Loucy (cell line): ENCODE results near the gene COL20A1.

Source experiments
- H2AFZ ChIP-seq: fragments of 200-600 bp; sonication (generic); 2 replicates; pipeline ENCODE4 v1.6.0; 2016; ENCODE audit warnings: antibody characterized with exemption, mild to moderate bottlenecking, low read length, moderate library complexity
- H3F3A ChIP-seq: fragments of 200-600 bp; 2 replicates; pipeline ENCODE4 v1.6.0; 2016; ENCODE audit warnings: antibody characterized with exemption, low read depth, mild to moderate bottlenecking
- H3K27me3 ChIP-seq: fragments of 200-600 bp; sonication (generic); 2 replicates; pipeline ENCODE4 v1.6.1; 2014; ENCODE audit warnings: low read length, mild to moderate bottlenecking; ENCODE audit not compliant: insufficient read depth, poor library complexity, severe bottlenecking
- H3K36me3 ChIP-seq: fragments of 200-600 bp; sonication (generic); 2 replicates; pipeline ENCODE4 v1.6.1; 2016; ENCODE audit warnings: low read length; ENCODE audit not compliant: insufficient read depth
- H3K4me1 ChIP-seq: fragments of 200-600 bp; sonication (generic); 2 replicates; pipeline ENCODE4 v1.5.1; 2014; ENCODE audit warnings: low read length, mild to moderate bottlenecking; ENCODE audit not compliant: insufficient read depth, poor library complexity, severe bottlenecking
- H3K4me2 ChIP-seq: fragments of 200-600 bp; sonication (generic); 2 replicates; pipeline ENCODE4 v1.6.0; 2014; ENCODE audit warnings: antibody characterized with exemption, low read length, low read depth, mild to moderate bottlenecking; ENCODE audit not compliant: poor library complexity, severe bottlenecking
- H3K4me3 ChIP-seq: fragments of 200-600 bp; sonication (generic); 2 replicates; pipeline ENCODE4 v1.5.1; 2014; ENCODE audit warnings: low read length, mild to moderate bottlenecking, mixed read lengths; ENCODE audit not compliant: poor library complexity, severe bottlenecking
- H3K79me2 ChIP-seq: fragments of 200-600 bp; sonication (generic); 2 replicates; pipeline ENCODE4 v1.6.1; 2014; ENCODE audit warnings: low read length; ENCODE audit not compliant: insufficient read depth
- H3K9ac ChIP-seq: fragments of 200-600 bp; sonication (generic); 2 replicates; pipeline ENCODE4 v1.6.0; 2014; ENCODE audit warnings: mild to moderate bottlenecking, low read depth, low read length, moderate library complexity; ENCODE audit not compliant: poor library complexity, severe bottlenecking
- H3K9me2 ChIP-seq: fragments of 200-600 bp; sonication (generic); replicated peaks from 2 replicates; pipeline ENCODE4 v1.6.1; 2016; ENCODE audit warnings: low read depth, low read length, mixed read lengths
- H3K9me3 ChIP-seq: fragments of 200-600 bp; sonication (generic); 2 replicates; pipeline ENCODE4 v1.6.1; 2014; ENCODE audit warnings: mild to moderate bottlenecking, antibody characterized with exemption, low read length, low read depth; ENCODE audit not compliant: insufficient read depth
- H4K20me1 ChIP-seq: fragments of 200-600 bp; sonication (generic); 2 replicates; pipeline ENCODE4 v1.6.0; 2014; ENCODE audit warnings: antibody characterized with exemption, low read length, mild to moderate bottlenecking; ENCODE audit not compliant: insufficient read depth, poor library complexity, severe bottlenecking
- CTCF ChIP-seq: fragments of 200-600 bp; sonication (generic); conservative IDR thresholded peaks from 2 replicates; pipeline ENCODE4 v1.5.1; 2014; ENCODE audit warnings: mild to moderate bottlenecking, antibody characterized with exemption, low read length
- EZH2phosphoT487 ChIP-seq: fragments of 200-600 bp; IDR thresholded peaks from 2 replicates; pipeline ENCODE4 v1.6.1; 2018; ENCODE audit warnings: antibody characterized with exemption, mild to moderate bottlenecking, moderate library complexity, borderline replicate concordance

The COL20A1 gene

GRCh38 chr20:63246490-63247288 is 46.3 kb upstream of the COL20A1 start:
- H3K4me3 ChIP-seq, result no peak overlapping the region
- no peaks in the 10 kb centered on the region for H3K27me3 ChIP-seq
- no peaks in the 10 kb centered on the region for H4K20me1 ChIP-seq
- H3F3A ChIP-seq, result no peaks in the 10 kb centered on the region
- no peak for TF ChIP-seq EZH2phosphoT487
- no peak for TF ChIP-seq CTCF
- no peaks in the 10 kb centered on the region for H3K36me3 ChIP-seq
- no peak overlapping the region for H2AFZ ChIP-seq
- H3K9me2 ChIP-seq, result no peaks in the 10 kb centered on the region
- H3K4me2 ChIP-seq, result no peak overlapping the region
- H3K79me2 ChIP-seq, result no peaks in the 10 kb centered on the region
- no peak overlapping the region for H3K9ac ChIP-seq
- no peaks in the 10 kb centered on the region for H3K4me1 ChIP-seq
- no peaks in the 10 kb centered on the region for H3K9me3 ChIP-seq

- H3F3A ChIP-seq, result no peaks in the 10 kb centered on the region
- no peaks in the 10 kb centered on the region for H3K36me3 ChIP-seq
- H3K4me3 ChIP-seq, result no peak overlapping the region
- no peaks in the 10 kb centered on the region for H3K79me2 ChIP-seq
- H2AFZ ChIP-seq, result no peak overlapping the region
- H3K9ac ChIP-seq, result no peak overlapping the region
- H3K9me3 ChIP-seq, result no peaks in the 10 kb centered on the region
- no peaks in the 10 kb centered on the region for H4K20me1 ChIP-seq
- H3K4me1 ChIP-seq, result no peaks in the 10 kb centered on the region
- H3K4me2 ChIP-seq, result no peak overlapping the region
- H3K27me3 ChIP-seq, result no peaks in the 10 kb centered on the region
- TF ChIP-seq CTCF, result no peak
- TF ChIP-seq EZH2phosphoT487, result no peak
- H3K9me2 ChIP-seq, result no peaks in the 10 kb centered on the region
These were observed 45.2 kb upstream of the COL20A1 start for GRCh38 chr20:63247671-63248228.

- Histone ChIP-seq H3K79me2 (no peaks in the 10 kb centered on the region), H3K27me3 (no peaks in the 10 kb centered on the region), H4K20me1 (no peaks in the 10 kb centered on the region), H3K36me3 (no peaks in the 10 kb centered on the region), H3K9me2 (no peaks in the 10 kb centered on the region), H2AFZ (no peak overlapping the region), H3K9ac (no peak overlapping the region), H3K9me3 (no peaks in the 10 kb centered on the region), H3K4me3 (no peak overlapping the region), H3F3A (no peaks in the 10 kb centered on the region), H3K4me2 (no peak overlapping the region), H3K4me1 (no peaks in the 10 kb centered on the region)
- no peak for TF ChIP-seq CTCF
- TF ChIP-seq EZH2phosphoT487, result no peak
These were observed 44.0 kb upstream of the COL20A1 start for GRCh38 chr20:63248835-63249591.
